Right lung (tissue), 5 donors: ENCODE results near the gene WDR93. TPM values are rescaled to one million over a fixed set of nuclear protein-coding genes. Genes with fewer than 3 reads are reported as not detected.

ENCODE experiments used
- DNase-seq, 2 donors: peaks; one replicate each; pipeline ENCODE4 v3.0.0-alpha.2; 2013
- polyA plus RNA-seq, 5 donors: library from polyadenylated mRNA; unstranded; fragments of 120-200 nt; gene quantifications; one replicate each; pipeline versions ENCODE4 v1.2.1 to v1.2.3, GENCODE V29; 2013; ENCODE audit warnings: inconsistent platforms in 1 of 5, low replicate concordance in 1 of 5; ENCODE audit not compliant: insufficient read length in 5 of 5, insufficient read depth in 1 of 5

WDR93 gene
- polyA plus RNA-seq, 5 donors = 1.2 to 2.1 (median 1.9) TPM

- DNase-seq = no peak
Observed at GRCh38 chr15:89660556-89660955, 30.1 kb upstream of the WDR93 start.

- DNase-seq = peak; percentile 31 to 38
Observed at GRCh38 chr15:89662893-89663626, 27.6 kb upstream of the WDR93 start.

DNA sequence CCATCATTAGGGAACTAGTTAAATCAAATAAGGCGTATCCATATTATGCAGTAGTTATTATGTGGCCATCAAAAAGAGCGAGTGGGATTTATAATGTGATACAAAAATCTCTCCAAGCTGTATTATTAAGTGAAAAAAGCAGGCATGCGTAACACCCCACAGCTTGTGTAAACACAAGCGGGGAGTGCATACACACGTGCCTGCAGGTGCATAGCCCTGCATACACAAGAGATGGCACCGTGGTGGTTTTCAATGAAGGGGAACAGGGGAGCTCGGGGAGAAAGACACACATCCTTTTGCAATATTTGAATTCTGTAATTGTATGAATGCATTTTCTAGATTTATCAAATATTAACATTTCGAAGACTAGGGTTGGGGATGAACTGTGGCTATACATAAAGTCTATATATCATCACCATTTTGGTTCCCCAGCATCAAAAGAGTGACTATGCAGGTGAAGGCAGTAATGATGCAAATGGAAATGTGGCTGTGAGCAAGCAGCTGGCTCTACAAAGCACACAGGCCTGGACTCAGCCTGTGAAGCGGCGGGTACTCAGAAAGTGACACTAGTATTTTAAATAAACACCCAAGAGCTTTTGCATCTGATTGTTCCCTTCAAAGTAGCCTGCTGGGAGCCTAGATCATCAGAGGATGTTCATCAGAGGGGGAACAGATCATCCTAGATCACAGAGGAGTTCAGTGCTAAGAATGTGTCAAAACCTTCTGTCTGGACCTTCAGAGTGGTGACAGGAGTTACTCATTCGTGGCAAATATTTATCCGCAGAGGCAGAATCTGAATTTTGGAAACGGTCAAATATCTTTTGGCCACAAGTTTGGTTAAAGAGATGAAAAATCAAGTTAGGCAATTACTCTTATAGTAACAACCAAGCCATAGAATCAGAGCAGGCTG, 25.9 kb upstream of the WDR93 start:
- no peak for DNase-seq

DNA sequence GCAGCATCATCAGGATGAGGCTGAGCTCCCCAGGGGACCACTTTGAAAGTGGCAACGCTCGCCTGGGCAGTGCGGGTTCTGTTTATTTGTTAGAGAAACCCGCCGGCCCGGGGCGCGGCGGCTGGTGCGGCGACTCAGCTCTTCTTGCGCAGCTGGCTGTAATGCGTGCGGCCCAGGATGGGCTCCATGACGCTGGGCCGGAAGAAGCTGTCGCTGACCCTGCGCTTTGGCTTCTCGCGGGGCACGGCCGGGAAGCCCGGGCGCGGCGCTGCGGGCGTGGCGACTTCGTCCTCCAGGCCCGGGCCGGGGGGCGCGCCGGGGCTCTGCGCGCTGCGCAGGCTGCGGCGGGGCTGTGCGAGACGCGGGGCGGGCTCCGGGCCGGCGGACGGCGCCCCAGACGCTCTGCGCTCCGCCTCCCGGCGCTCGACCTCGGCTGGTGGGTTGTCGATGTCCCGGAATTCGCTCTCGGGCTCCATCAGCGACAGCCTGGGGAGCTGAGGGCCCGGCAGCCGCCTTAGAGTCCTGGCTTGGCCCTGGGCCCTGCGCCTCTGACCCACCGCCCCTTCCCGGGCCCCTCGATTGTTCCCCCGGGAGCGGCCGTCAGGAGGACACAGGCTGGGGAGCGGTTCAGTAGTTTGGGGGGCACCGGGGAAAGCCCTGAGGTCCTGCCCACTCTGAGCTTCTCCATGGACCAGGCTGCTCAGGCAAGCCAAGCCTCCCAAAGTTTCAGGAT, 25.0 kb upstream of the WDR93 start:
- DNase-seq = peak; percentile 64 to 66

DNA sequence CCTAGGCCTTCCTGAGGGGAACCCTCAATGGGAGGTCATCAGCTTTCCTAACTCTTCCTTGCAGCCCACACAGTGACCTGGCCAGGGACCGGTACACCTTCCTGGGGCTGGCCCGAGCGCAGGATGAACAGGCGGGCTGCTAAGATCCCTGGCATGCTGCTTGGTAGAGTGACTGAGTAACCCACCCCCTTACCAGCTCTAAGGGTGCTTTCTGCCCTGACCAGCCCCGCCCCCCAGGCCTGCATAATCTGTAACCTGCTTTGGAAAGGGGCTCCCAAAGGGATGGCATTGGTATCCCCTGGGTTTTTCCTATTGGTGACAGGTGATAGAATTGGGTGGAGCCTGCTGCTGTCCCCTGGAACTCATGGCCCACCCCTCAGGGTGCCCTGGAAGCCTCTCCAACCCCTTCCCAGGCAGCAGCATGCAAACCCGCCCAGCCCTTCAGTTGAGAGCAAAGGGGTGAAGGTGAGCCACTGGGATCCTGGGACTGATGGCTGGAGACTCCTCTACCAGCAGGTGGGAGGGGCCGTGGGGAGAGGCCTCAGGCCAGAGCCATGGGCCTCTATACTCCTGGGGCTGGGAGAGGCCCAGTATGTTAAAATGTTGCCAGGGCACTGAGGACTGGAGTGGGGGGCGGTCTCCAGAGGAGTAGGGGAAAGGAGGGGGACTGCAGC, 24.3 kb upstream of the WDR93 start:
- DNase-seq = no peak

DNA sequence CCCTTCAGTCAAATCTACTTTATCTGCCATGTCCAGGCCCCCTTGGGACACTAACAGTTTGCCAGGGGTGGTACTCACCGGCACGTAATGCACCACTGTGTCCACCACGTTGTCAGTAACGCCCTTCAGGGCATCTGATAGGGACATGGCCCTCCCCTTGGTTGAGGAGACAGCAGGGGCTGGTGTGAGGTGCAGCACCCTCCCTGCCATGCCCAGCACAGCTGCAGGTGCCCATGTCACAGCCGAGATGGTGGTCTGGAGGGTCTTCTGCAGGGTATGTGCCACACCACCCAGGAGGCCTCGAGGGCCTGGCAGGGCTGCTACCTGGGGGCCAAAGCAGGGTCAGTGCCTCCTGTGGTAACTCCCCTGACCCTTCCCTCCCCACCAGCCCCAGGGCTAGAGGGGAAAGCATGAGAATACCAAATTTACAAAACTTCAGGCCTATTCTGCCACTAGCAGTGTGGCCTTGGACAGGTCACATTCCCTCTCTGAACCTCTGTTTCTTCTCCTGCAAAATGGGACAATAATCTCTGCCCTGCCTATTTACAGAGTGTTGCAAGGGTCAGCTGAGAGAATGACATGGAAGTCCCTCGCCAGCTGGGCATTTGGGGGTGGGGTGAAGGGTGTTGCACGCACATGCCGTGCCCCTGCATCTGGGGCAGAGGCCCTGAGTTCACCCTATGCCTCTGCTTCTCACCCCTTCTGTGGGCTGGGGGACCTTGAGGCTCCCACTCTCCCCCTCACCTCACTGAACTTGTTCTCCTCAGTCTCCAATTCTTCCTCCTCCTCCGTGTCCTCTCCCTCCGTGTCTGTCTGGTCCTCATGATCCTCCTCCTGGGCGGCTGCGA, 23.5 kb upstream of the WDR93 start:
- DNase-seq = no peak

GRCh38 chr15:89667706-89667960, 23.0 kb upstream of the WDR93 start:
- DNase-seq = no peak

DNA sequence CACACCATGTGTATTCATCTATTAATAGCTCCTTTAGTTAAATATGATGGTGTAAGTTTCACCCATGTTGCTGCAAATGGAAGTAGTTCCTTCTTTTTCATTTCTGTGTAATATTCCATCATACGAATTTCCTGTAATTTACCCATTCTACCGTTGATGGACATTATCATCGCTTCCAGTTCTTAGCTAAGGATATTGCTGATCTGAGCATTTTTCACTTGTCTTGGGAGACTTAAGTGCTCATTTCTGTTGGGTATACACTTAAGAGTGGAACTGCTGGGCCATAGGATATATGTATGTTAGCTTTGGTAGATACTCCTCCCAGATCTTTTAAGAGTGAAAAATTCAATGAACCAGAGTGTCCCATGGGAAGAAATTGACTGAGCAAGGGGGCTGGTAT, 22.4 kb upstream of the WDR93 start:
- DNase-seq = no peak

- no peak for DNase-seq
Observed at GRCh38 chr15:89669309-89669865, 21.2 kb upstream of the WDR93 start.

GRCh38 chr15:89669941-89670340, 20.7 kb upstream of the WDR93 start:
- no peak for DNase-seq

- DNase-seq = no peak
Observed at GRCh38 chr15:89670971-89671560, 19.5 kb upstream of the WDR93 start.

DNA sequence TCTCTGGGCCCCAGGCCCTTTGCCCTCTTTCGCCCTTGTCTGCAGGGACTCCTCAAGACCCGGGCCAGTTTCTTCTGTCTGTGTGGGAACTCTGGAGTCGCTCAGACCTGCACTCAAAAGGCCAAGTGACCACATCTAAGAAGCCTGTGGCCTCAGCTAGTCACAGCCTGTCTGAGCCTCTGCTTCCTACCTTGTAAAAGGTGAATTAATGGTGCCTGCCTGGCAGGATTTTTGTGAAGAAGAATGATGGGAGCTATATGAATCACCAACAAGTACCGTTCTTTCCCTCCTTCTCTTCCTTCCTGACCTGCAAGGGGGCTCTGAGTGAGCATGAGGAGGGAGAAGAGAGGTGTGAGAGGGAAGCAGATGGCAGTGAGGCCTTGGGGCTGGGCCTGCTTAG, 18.9 kb upstream of the WDR93 start:
- DNase-seq = no peak

- DNase-seq = no peak
Observed at GRCh38 chr15:89672221-89673164, 18.1 kb upstream of the WDR93 start.

DNA sequence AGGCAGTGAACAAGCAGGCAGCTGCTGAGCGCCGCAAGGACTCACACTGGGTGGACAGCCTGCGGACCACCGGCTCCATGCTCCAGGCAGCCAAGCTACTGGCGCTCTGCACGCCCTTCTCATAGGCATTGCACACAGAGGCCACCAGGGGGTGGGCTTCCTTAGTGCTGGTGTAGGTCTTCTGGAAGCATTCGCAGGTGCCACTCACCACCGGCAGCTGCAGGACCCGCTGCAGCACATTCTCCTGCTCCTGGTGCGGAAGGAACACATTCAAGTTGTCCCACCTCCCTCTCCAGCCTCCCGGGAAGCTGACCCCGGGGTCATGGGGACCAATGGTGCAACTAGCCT, 17.5 kb upstream of the WDR93 start:
- no peak for DNase-seq

DNA sequence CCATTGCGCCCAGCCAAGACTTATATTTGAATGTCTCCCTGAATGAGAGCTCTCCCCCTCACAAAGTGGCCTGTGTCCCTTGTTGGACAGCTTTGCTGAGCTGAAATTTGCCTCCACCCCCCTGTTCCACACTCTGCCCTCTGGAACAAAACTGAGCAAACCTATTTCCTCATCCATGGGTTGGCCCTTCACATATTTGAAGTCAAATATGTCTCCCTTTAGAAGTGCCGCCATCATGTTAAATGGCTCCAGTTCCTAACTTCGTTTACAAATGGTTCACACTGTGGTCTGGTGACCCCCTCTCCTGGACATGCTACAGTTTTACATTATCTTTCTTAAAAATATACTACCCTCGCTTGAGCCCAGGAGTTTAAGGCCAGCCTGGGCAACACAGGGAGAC, 16.1 kb upstream of the WDR93 start:
- no peak for DNase-seq

- no peak for DNase-seq
Observed at GRCh38 chr15:89675606-89676005, 15.0 kb upstream of the WDR93 start.

GRCh38 chr15:89677381-89677780, 13.2 kb upstream of the WDR93 start:
- no peak for DNase-seq

DNA sequence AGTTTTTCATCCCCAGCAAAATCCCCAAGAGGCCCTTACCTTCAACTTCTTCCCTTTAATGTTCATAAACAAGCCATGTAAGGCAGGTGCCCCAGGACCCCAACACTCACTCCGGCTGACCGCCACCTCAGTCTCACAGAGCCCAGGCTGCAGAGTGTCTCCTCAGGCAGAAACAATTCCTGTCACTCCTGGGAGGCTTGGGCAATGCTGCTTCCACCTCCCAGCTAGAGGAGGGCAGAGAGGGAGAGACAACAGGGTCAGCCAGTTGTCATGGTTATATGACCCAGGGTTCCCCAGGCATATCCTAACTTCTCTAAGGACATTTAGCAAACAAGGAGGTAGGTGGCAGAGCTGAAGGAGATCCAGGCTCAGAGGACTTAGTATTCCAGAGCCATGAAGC, 11.4 kb upstream of the WDR93 start, which contains the start of gene PLIN1:
TSS of gene PLIN1 (minus strand) at position 156 of the 400 bp plus-strand sequence. CDS start 1,878 bp downstream, outside the sequence.
- DNase-seq = no peak

DNA sequence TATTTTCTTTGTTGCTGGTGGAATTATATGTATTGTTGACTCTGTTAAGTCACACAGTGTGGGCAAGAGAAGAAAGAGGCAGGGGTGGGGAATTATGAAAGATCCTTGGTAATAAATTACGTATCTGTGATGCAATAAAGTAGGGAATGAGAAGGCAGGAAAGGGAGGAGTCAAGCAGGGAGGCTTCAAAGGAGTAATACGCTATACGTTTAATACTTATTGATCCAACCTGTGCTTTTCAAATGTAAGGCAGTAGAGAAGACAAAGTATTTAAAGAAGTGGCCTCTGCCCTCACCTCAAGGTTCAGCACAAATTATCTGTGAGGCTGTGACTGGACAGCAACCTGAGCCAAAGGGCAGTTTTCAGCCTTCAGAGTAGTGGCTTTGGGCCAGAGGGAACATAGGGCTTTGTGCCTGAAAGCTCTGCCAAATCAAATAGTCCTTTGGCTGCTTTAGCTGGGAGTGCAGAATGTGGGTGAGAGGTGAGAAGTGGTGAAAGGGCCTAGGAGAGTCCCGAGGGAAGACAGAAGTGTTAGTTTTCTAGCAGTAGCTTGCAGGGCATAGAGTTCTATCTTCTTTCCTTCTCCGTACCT, 10.2 kb upstream of the WDR93 start:
- DNase-seq = peak in 1 of 2 donors; percentile 61
